Measurements from ENCODE around the gene PTTG1IP.
"Not testable (repeated sequence)": the region's sequence is repeated elsewhere in the genome, so short reads cannot be mapped to it uniquely, and the experiment has no call there.

The PTTG1IP gene

GRCh38 chr21:44883250-44883649 lies 9.8 kb upstream of the PTTG1IP start:
- DNase-seq (ENCODE audit: low read depth in 1 of 2, low spot score in 1 of 2): no peak

DNA sequence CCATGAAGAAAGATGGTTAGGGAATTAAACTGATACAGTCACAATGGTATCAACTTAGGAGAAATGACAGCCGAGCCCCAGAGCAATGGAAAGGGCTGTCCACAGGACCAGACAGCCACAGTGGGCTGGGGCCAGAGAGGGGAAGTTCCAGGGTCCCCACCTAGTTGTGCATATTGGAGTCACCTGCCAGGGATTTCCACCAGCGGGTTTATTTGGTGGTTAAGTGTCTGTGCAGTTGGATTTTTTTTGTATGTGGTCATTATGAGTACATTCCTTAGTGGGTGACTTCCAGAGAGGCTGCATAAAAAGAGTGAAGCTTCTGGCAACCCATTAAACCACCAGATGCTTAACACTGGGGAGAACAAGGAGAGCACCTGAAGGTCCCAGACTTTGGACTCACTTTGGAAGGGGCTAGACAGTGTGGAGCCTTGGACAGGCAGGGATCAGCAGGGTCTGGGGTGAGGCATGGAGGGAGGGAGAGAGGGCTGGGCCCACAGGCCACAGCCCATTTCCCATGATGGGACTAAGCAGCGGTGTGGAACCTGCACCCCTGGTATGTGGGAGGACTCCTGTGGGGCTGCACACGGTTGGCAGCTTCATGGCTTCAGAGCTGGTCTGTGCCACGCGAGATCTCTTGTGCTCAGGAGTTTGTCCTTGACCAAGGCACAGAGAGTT lies 7.8 kb upstream of the PTTG1IP start:
- DNase-seq (ENCODE audit: low read depth in 1 of 2, low spot score in 1 of 2): no peak

DNA sequence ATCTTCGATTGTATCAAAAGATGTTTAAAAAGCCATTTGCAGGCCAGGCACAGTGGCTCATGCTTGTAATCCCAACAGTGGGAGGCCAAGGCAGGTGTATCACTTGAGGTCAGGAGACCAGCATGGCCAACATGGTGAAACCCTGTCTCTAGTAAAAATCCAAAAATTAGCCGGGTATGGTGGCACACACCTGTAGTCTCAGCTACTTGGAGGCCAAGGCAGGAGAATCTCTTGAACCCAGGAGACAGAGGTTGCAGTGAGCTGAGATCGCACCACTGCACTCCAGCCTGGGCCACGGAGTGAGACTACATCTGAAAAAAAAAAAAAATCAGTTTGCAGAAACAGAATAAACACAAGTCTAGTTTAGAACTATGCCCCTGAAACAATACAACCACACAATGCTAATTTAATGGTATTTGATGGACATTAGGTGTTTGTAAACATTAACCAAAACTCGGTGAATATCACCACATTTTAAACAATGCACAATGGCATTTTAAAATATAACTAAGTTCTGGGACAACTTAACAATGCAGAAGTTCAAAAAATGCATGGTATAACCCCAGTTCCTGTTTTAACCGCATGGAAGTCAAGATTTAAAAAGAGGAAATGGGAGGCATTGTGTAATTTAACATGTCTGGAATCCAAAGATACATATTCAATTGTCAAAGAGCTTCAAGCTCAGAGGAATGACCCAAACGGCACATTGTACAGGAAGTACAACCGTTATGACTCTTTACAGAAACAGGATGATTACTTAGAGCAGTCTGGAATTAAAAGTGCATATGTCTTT lies 7.1 kb upstream of the PTTG1IP start:
- DNase-seq (ENCODE audit: low read depth in 1 of 2, low spot score in 1 of 2): no peak

GRCh38 chr21:44879238-44879637 lies 5.7 kb upstream of the PTTG1IP start:
- not testable (repeated sequence) for DNase-seq (ENCODE audit: low read depth in 1 of 2, low spot score in 1 of 2)

DNA sequence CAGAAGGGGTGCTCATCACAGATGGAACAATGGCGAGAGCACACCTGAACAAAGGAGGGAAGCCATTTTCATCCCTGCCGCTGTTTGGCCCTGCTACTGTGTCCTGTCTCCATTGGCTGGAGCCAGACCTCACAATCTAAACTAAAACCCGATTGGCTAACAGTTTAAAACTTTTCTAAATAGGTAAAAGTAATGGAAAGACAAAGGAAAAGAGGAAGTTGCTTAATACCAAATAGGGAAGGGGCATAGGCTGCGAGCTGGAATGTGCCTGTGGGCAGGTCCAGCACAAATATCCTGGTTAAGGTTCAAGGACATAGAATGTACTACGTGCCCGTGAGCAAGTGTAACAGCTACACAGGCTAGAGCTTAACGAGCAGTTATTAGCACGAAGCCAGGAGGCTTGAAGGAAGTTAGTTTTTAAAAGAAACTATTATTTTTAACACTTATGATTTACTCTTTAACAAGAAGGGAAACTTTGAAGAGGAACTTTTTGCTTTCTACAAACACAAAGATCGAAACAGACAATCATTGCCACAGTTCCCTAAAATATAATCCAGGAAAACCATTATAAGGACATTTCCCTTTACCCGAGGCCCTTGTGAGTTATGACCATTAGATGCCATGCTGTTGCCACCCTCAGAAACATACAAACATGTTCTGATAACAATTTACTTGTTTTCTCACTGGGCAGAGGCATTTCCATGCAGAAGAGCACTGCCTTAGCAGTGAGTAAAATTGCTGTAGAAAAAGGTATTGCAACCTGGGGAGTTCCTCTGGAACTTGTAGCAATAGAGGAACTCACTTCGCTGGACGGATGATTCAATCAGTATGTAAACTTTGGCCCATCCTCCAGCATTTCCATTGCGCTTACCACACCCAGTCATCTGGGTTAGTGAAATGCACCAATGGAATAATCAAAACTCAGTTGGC lies 4.8 kb upstream of the PTTG1IP start:
- no peak for DNase-seq (ENCODE audit: low read depth in 1 of 2, low spot score in 1 of 2)

- no peak for DNase-seq (ENCODE audit: low read depth in 1 of 2, low spot score in 1 of 2)
These were observed 3.5 kb upstream of the PTTG1IP start for GRCh38 chr21:44876849-44877575.

DNA sequence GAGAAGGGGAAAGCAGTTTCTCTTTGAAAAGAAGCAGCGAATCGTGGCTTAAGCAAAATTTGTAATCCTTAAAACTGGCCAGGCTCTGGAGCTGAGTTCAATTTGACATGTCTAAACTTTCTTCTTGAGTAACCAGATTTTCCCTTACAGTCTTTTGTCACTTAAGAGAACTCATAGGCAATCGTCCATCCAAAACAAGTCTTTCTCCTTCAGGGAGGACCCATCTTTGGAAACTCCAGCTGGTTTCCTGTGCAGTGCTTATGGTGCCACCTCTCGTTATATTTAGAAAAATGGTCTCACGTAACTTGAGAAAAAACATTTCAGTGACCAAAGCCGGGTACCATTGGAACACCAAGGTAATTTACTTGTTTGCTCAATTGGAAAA lies 1.8 kb upstream of the PTTG1IP start:
- no peak for DNase-seq (ENCODE audit: low read depth in 1 of 2, low spot score in 1 of 2)

DNA sequence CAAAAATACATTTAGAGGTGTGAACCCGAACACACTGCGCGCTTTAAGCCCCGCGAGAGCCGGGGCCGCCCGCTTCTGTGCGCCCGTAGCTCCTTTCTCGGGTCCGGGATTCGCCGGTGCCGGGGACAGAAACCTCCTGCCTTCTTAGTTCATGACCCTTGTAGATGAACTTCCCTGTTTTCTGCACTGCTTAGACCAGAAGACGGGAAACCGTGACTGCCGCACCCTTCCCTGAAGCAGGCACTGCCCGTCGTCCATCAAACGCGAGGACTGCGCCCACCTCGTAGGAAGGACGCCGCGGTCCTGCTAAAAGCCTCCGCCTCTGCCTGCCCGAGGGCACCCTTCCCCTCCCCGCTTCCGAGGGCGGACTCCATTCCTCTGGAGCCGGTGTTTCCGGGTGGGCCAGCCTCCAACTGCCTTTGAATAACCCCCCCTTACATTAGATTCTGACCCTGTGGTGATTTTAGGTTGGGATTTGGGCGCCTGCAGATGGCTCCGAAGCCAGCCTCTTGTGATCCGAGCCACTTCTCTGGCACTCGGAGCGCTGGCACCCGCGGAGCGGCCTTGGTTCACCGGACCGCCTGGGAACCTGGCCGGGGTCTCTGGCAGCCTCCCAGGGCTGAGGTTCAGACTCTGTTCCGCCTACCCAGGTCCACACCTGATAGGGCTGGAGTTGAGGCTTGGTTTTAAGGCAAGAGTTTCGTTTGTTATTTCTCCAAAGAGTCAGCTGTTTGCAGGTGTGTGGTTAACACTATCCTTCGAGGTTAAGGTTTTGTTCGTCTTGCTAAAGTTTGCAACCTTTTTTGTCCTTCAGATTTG lies 1.2 kb upstream of the PTTG1IP start:
- no peak for DNase-seq (ENCODE audit: low read depth in 1 of 2, low spot score in 1 of 2)

DNA sequence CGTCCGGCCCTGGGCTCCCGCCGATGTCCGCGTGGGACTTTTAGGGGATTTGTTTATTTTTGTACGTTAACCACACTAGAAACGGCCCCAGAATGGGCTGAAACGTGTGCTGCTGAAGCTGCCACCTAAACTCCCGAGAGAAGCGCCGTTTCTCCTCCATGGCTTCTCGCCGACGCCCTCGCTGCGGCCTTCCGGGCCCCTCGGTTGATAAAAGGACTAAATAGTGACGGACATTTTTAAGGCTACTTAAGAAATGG lies 678 bp upstream of the PTTG1IP start:
- DNase-seq (ENCODE audit: low read depth in 1 of 2, low spot score in 1 of 2): no peak

- no peak for DNase-seq (ENCODE audit: low read depth in 1 of 2, low spot score in 1 of 2)
These were observed 688 bp downstream of the PTTG1IP start for GRCh38 chr21:44872649-44873355.

DNA sequence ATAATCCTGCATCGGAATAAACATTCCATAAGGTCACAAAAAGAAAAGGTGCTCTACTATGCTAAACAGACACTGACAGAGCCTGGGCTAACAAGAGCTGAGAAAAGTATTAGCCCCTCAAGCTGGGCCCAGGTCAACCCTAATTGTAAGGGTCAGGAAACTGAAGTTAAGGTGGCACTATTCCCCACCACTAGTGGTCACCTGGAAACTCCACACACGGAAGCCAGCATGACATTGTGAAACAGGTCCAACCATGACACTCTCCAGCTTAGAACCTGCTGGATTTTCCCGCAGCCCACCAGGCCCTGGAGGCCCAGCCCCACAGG lies 1.2 kb downstream of the PTTG1IP start:
- no peak for DNase-seq (ENCODE audit: low read depth in 1 of 2, low spot score in 1 of 2)

DNA sequence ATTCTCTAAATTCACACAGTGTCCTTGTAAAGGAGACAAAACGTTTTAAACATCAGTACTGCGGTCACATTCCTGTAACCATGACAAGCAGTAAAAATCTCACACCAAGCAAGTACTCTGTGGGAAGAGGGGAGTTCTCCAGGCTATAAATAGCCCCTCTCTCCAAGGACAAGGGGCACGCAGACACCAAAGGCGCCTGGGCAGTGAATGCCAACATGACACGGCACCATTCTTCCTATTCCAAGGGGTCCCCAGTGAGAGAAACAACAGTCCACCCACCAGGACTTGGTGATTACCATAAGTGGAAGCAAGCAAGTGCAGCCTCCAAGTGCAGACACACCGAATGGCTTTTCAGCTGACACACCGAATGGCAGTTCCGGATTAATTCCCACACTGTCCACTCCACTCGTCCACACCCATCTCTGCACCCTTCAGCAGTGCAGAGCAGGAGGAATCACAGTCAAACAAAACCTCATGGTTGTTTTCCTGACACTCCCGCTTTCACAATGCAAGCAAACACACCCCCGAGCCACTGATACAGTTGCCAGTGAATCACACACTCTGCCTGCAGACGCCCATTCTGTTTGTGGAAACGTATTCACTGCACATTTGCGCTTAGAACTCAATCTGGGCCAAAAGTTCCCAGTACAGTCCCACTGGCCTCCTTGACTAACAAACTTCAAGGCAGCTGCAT lies 1.8 kb downstream of the PTTG1IP start:
- no peak for DNase-seq (ENCODE audit: low read depth in 1 of 2, low spot score in 1 of 2)

DNA sequence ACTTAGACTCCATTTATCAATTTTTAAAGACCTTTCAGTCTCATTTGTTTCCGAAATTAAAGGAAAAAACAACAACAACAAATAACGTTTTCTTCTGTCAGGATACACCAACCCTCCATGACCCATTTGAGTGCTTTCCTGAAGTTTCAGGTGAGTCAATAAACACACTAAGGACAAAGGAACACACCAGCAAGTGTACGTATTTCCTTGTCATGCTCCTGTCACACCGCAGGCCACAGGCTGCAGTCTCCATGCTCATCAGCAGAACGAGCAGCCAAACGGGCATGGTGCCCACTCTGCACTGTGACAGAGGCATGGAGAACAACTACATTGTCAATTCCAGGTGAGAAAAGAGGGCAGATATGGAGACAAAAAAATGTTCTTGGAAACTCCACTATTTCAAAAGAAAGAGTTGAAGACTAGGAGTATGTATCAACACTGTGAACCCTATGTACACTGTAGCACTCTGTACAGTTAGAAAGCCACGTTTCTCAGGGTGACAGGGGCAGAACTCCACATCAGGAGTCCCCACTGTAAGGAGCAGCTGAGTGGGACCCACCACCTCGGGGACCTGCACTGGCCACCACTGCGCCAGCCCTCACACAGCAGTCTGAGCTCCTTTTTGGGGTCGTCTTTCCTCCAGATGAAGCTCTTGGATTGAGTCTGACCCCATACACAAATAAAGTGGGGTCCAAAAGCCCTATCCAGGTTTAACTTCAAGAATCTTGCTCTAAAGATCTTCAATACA lies 2.6 kb downstream of the PTTG1IP start:
- no peak for DNase-seq (ENCODE audit: low read depth in 1 of 2, low spot score in 1 of 2)

GRCh38 chr21:44869781-44870747 lies 3.4 kb downstream of the PTTG1IP start:
- no peak for DNase-seq (ENCODE audit: low read depth in 1 of 2, low spot score in 1 of 2)

- DNase-seq (ENCODE audit: low read depth in 1 of 2, low spot score in 1 of 2): no peak
These were observed 4.8 kb downstream of the PTTG1IP start for GRCh38 chr21:44868707-44869106.

GRCh38 chr21:44867999-44868700 lies 5.3 kb downstream of the PTTG1IP start:
- DNase-seq (ENCODE audit: low read depth in 1 of 2, low spot score in 1 of 2): no peak

GRCh38 chr21:44867464-44867863 lies 6.0 kb downstream of the PTTG1IP start:
- no peak for DNase-seq (ENCODE audit: low read depth in 1 of 2, low spot score in 1 of 2)
